ENCODE data around the gene NECTIN2. TPM values are rescaled to one million over a fixed set of nuclear protein-coding genes. Genes with fewer than 3 reads are reported as not detected.

Gene NECTIN2
- total RNA-seq, 1 donor from 2014 or later = not detected

Other genes with a start within 250 kb of the NECTIN2 start
- not detected in 2 replicates for gene IGSF23, start 232.7 kb upstream of the NECTIN2 start, total RNA-seq
- gene PVR, start 202.4 kb upstream of the NECTIN2 start, total RNA-seq = 7.0 and 7.9 TPM in 2 replicates
- 0.68 and 0.75 TPM in 2 replicates for gene CEACAM19, start 174.8 kb upstream of the NECTIN2 start, total RNA-seq
- not detected in 2 replicates for gene CEACAM16, start 147.1 kb upstream of the NECTIN2 start, total RNA-seq
- 65.6 and 68.4 TPM in 2 replicates for gene BCL3, start 97.6 kb upstream of the NECTIN2 start, total RNA-seq
- gene CBLC, start 68.4 kb upstream of the NECTIN2 start, total RNA-seq = not detected in 2 replicates
- not detected in 2 replicates for gene BCAM, start 37.2 kb upstream of the NECTIN2 start, total RNA-seq
- gene TOMM40, start 45.0 kb downstream of the NECTIN2 start, total RNA-seq = 93.5 and 94.2 TPM in 2 replicates
- gene APOE, start 59.5 kb downstream of the NECTIN2 start, total RNA-seq = 0.48 and 0.95 TPM in 2 replicates
- 1.3 TPM in 1 of 2 replicates, not detected in the other for gene APOC1, start 68.3 kb downstream of the NECTIN2 start, total RNA-seq
- not detected in 2 replicates for gene APOC4, start 95.9 kb downstream of the NECTIN2 start, total RNA-seq
- not detected in 2 replicates for gene APOC2, start 99.8 kb downstream of the NECTIN2 start, total RNA-seq
- 73.3 and 80.4 TPM in 2 replicates for gene CLPTM1, start 109.1 kb downstream of the NECTIN2 start, total RNA-seq
- 33.1 and 35.2 TPM in 2 replicates for gene RELB, start 155.2 kb downstream of the NECTIN2 start, total RNA-seq
- 90.9 and 94.1 TPM in 2 replicates for gene CLASRP, start 192.7 kb downstream of the NECTIN2 start, total RNA-seq
- 4.1 and 5.0 TPM in 2 replicates for gene ZNF296, start 230.2 kb downstream of the NECTIN2 start, total RNA-seq
- 29.8 and 33.7 TPM in 2 replicates for gene GEMIN7, start 233.0 kb downstream of the NECTIN2 start, total RNA-seq
- gene PPP1R37, start 246.9 kb downstream of the NECTIN2 start, total RNA-seq = 18.4 and 24.8 TPM in 2 replicates